ENCODE data around the gene DUOX1.

DNA sequence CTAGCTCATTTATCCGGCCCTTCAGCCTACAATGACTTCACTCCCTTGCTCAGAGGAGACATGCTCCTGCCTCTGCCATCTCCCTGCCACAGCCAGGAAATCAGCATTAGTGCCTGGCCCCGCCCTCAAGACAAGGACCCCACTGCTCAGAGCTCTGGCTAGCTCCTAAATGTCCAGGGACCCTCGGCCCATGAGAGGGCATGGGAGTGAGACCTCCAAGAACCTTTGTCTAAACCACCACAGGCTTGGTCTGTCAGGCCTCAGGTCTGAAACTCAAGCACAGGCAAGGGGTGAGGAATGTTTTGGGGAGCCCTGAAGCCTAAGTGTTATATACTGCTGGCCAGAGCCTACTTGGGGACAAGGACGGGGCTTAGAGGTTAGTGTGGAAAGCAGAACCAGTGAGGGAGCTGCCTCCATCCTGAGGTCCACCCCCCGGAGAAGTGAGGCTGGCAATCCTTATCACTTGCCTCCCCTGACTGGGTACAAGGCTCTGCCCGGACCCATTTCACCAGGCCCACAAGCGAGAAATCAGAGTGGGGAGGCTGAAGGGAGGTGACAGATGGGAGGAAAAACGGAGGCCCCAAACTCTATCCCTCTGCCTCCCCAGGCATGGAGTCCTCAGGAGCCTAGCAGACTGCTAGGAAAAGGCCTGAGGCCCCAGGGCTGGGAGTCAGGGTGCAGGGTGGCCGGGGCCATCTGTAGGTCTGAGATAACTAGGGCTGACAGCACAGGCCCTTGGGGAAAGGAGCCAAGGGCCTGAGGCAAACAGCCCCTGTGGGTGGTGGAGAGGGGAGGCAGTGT lies 39.2 kb downstream of the DUOX1 start:
- TF ChIP-seq, protein P1, sequence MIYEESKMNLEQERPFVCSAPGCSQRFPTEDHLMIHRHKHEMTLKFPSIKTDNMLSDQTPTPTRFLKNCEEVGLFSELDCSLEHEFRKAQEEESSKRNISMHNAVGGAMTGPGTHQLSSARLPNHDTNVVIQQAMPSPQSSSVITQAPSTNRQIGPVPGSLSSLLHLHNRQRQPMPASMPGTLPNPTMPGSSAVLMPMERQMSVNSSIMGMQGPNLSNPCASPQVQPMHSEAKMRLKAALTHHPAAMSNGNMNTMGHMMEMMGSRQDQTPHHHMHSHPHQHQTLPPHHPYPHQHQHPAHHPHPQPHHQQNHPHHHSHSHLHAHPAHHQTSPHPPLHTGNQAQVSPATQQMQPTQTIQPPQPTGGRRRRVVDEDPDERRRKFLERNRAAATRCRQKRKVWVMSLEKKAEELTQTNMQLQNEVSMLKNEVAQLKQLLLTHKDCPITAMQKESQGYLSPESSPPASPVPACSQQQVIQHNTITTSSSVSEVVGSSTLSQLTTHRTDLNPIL (CRISPR knock-in tag; IDR thresholded peaks at IDR 0.05; ENCODE audit: low read depth), result no peak
- no peak for TF ChIP-seq SNAI2 (CRISPR knock-in tag; IDR thresholded peaks at IDR 0.05)
- TF ChIP-seq, protein P2, sequence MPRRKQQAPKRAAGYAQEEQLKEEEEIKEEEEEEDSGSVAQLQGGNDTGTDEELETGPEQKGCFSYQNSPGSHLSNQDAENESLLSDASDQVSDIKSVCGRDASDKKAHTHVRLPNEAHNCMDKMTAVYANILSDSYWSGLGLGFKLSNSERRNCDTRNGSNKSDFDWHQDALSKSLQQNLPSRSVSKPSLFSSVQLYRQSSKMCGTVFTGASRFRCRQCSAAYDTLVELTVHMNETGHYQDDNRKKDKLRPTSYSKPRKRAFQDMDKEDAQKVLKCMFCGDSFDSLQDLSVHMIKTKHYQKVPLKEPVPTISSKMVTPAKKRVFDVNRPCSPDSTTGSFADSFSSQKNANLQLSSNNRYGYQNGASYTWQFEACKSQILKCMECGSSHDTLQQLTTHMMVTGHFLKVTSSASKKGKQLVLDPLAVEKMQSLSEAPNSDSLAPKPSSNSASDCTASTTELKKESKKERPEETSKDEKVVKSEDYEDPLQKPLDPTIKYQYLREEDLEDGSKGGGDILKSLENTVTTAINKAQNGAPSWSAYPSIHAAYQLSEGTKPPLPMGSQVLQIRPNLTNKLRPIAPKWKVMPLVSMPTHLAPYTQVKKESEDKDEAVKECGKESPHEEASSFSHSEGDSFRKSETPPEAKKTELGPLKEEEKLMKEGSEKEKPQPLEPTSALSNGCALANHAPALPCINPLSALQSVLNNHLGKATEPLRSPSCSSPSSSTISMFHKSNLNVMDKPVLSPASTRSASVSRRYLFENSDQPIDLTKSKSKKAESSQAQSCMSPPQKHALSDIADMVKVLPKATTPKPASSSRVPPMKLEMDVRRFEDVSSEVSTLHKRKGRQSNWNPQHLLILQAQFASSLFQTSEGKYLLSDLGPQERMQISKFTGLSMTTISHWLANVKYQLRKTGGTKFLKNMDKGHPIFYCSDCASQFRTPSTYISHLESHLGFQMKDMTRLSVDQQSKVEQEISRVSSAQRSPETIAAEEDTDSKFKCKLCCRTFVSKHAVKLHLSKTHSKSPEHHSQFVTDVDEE (CRISPR knock-in tag; IDR thresholded peaks at IDR 0.05), result no peak
- no peak for TF ChIP-seq ARNTL (CRISPR knock-in tag; IDR thresholded peaks at IDR 0.05; ENCODE audit: borderline replicate concordance, low read depth)
- TF ChIP-seq, protein P3, sequence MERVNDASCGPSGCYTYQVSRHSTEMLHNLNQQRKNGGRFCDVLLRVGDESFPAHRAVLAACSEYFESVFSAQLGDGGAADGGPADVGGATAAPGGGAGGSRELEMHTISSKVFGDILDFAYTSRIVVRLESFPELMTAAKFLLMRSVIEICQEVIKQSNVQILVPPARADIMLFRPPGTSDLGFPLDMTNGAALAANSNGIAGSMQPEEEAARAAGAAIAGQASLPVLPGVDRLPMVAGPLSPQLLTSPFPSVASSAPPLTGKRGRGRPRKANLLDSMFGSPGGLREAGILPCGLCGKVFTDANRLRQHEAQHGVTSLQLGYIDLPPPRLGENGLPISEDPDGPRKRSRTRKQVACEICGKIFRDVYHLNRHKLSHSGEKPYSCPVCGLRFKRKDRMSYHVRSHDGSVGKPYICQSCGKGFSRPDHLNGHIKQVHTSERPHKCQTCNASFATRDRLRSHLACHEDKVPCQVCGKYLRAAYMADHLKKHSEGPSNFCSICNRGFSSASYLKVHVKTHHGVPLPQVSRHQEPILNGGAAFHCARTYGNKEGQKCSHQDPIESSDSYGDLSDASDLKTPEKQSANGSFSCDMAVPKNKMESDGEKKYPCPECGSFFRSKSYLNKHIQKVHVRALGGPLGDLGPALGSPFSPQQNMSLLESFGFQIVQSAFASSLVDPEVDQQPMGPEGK (CRISPR knock-in tag; IDR thresholded peaks at IDR 0.05; ENCODE audit: borderline replicate concordance), result no peak
- no peak for TF ChIP-seq BACH2 (CRISPR knock-in tag; IDR thresholded peaks at IDR 0.05; ENCODE audit: borderline replicate concordance)
- no peak for TF ChIP-seq RARB (CRISPR knock-in tag; IDR thresholded peaks at IDR 0.05)
- TF ChIP-seq ZFP3 (CRISPR knock-in tag; IDR thresholded peaks at IDR 0.05), result no peak
- TF ChIP-seq PPARA (CRISPR knock-in tag; IDR thresholded peaks at IDR 0.05; ENCODE audit: borderline replicate concordance), result no peak
- TF ChIP-seq ZFP30 (CRISPR knock-in tag; IDR thresholded peaks at IDR 0.05), result no peak
- no peak for TF ChIP-seq ZNF70 (CRISPR knock-in tag; IDR thresholded peaks at IDR 0.05)
- no peak for TF ChIP-seq ZNF565 (CRISPR knock-in tag; conservative IDR thresholded peaks at IDR 0.05; ENCODE audit: low read depth)
- no peak for TF ChIP-seq TOX (CRISPR knock-in tag; IDR thresholded peaks at IDR 0.05; ENCODE audit: borderline replicate concordance)

Data from SK-N-SH treated with all-trans-retinoic acid at 6 μM for 48 hours (cell line).